GM12872 (cell line): ENCODE results near the gene BRI3BP.

Experiments
- TF ChIP-seq, protein P1 (sequence below): IDR thresholded peaks from 3 replicates; pipeline ENCODE4 v1.5.1; 2011; ENCODE audit warnings: low read depth, mild to moderate bottlenecking, low read length, moderate library complexity; ENCODE audit not compliant: insufficient read depth

BRI3BP gene

DNA sequence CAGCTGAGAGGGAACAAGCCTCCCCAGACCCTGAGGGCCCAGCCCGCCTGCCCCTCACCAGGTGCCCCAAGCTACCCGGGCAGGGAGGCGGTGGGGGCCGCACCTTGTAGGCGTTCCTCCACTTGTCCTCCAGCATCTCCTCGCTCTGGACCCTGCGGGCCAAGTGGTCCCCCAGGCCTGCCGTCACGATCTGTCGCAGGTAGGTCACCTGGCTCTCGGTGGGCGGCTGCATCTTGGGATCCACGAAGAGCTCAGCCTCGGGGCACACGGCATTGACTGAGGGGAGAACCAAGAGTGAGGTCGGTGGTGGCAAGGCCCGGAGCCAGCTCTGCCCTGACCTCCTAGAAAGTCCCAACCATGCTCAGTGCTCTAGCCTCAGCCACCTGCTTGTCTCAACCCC lies 41.1 kb upstream of the BRI3BP start:
- TF ChIP-seq, protein P1, sequence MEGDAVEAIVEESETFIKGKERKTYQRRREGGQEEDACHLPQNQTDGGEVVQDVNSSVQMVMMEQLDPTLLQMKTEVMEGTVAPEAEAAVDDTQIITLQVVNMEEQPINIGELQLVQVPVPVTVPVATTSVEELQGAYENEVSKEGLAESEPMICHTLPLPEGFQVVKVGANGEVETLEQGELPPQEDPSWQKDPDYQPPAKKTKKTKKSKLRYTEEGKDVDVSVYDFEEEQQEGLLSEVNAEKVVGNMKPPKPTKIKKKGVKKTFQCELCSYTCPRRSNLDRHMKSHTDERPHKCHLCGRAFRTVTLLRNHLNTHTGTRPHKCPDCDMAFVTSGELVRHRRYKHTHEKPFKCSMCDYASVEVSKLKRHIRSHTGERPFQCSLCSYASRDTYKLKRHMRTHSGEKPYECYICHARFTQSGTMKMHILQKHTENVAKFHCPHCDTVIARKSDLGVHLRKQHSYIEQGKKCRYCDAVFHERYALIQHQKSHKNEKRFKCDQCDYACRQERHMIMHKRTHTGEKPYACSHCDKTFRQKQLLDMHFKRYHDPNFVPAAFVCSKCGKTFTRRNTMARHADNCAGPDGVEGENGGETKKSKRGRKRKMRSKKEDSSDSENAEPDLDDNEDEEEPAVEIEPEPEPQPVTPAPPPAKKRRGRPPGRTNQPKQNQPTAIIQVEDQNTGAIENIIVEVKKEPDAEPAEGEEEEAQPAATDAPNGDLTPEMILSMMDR, result no peak

- TF ChIP-seq, protein P1, result no peak
These were observed 40.6 kb upstream of the BRI3BP start for GRCh38 chr12:124952801-124953200.

DNA sequence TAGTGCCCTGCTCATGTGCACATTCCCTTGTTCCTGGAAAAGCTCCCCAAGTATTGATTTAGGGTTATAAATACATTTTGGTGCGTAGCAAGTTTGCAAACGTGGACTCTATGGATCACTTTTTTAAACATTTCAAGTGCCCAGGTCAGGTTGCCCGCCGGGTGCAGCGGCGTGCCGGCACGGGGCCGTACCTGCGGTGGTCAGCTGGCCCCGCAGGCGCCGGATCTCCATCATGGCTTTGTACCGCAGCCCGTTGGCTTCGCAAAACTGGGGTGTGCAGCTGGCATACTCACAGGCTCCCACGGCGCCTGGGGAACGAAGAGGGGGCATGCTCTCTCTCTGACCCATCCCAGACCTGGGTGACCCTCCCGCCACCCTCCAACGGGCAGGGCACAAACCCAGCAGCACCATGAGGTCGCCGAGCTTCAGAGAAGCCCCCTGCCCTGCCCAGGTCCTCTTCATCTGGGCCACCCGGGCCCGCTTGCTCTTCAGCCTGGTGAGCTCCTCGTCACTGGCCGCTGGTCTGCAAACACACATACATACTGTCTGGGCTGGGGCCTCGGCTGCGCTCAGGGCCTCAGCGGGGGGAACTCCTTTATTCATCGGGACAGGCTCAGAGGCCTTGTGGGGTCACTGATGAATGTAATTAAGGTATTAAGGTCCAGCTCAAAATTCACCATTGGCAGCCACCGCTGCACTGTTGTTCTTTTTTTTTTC lies 39.6 kb upstream of the BRI3BP start:
- TF ChIP-seq, protein P1, result no peak

DNA sequence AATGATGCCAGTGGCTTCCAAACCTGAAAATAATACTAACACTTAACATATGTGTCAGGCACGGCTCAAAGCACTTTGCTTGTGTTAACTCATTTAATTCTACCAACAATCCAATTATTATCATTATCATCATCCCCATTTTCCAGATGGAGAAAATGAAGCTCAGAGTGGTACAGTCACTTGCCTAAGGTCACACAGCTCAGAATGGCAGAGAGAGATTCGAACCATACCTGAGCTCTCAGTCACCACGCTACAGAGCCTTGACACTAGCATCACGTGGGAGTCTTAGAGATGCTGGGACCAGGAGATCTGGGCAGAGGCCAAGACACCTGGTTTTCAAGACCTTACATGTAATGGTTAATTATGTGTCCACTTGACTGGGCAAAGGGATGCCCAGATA lies 38.7 kb upstream of the BRI3BP start:
- TF ChIP-seq, protein P1, result no peak

DNA sequence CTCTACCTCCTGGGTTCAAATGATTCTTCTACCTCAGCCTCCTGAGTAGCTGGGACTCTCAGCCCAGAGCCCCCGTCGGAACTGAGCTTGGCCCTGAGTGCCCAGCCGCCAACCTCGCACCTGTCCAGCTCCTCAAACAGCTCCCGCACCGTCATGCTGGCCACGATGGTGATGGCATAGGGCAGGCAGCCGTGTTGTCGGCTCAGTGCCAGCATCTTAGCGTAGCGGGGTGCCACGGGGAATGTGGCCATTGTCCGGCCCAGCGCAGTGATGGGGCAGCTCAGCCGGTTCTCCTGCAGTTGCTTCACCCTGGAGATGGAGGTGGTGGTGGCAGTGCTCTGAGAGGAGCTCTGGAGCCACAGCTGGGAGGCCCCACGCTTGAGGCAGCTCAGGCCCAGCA lies 36.9 kb upstream of the BRI3BP start:
- TF ChIP-seq, protein P1, result no peak

- TF ChIP-seq, protein P1, result no peak
These were observed 32.4 kb upstream of the BRI3BP start for GRCh38 chr12:124961055-124961454.

- TF ChIP-seq, protein P1, result no peak
These were observed 30.2 kb upstream of the BRI3BP start for GRCh38 chr12:124963211-124963610.
